ENCODE data around the gene DFFB. TPM values are rescaled to one million over a fixed set of nuclear protein-coding genes. Genes with fewer than 3 reads are reported as not detected.

DFFB gene
- total and polyA plus RNA-seq, 2 donors (not counting 3 experiments of a cell fraction or from before 2014, with no cell fraction given) = 11.7 to 11.8 TPM

GRCh38 chr1:3865606-3866160 is 8.4 kb downstream of the DFFB start:
- Histone ChIP-seq H3K79me2 (ENCODE audit: control insufficient read depth, insufficient read depth, low read length) (no peaks in the 10 kb centered on the region), H3K4me2 (ENCODE audit: insufficient read depth, low read length) (no peak overlapping the region), H3K36me3 (ENCODE audit: control insufficient read depth in 2 of 2, extremely low read depth in 1 of 2, insufficient read depth in 2 of 2, low read length in 2 of 2) (peaks cover 0 to 2% of the 10 kb centered on the region in 2 experiments), H2AFZ (ENCODE audit: low read depth, low read length) (no peak overlapping the region), H3K9ac (replicated peaks; ENCODE audit: extremely low read depth, insufficient read depth, low read length) (no peak overlapping the region), H3K4me3 (replicated peaks in 1 of 3; ENCODE audit: insufficient read depth in 1 of 3, low read depth in 1 of 3, low read length in 3 of 3) (no peak overlapping the region), H3K4me1 (ENCODE audit: control insufficient read depth, extremely low read depth, insufficient read depth, low read length) (no peaks in the 10 kb centered on the region), H3K27me3 (ENCODE audit: control insufficient read depth in 2 of 2, insufficient read depth in 2 of 2, low read length in 2 of 2) (no peaks in the 10 kb centered on the region), H3K9me3 (replicated peaks; ENCODE audit: control insufficient read depth, insufficient read depth, low read length) (no peaks in the 10 kb centered on the region), H3K9me1 (replicated peaks; ENCODE audit: control insufficient read depth, extremely low read depth, insufficient read depth, low read length) (no peaks in the 10 kb centered on the region), H4K20me1 (replicated peaks; ENCODE audit: control insufficient read depth, extremely low read depth, insufficient read depth, low read length) (no peaks in the 10 kb centered on the region), H3K27ac (ENCODE audit: insufficient read depth, low read depth, low read length) (no peak overlapping the region)
- dilution Hi-C loops (cut with MboI; ENCODE audit: extremely low pct_ligation_motif_present, low sequenced_read_pairs) (no loop called here), intact Hi-C loops (cut with micrococcal nuclease) (no loop called here)
- TF ChIP-seq MAX (IDR thresholded peaks at IDR 0.05; ENCODE audit: insufficient read depth, insufficient read length) = no peak
- TF ChIP-seq JUN (IDR thresholded peaks at IDR 0.05; ENCODE audit: borderline replicate concordance, insufficient read depth, insufficient read length, low read depth) = no peak
- no peak for TF ChIP-seq POLR2AphosphoS5 (IDR thresholded peaks at IDR 0.05; ENCODE audit: insufficient read depth, low read depth, low read length)
- no peak for TF ChIP-seq GATA2 (IDR thresholded peaks at IDR 0.05; ENCODE audit: insufficient read depth, insufficient read length, low read depth, low read length)
- TF ChIP-seq POLR2A (IDR thresholded peaks at IDR 0.05; ENCODE audit: low read depth, low read length) = no peak
- TF ChIP-seq MYC (IDR thresholded peaks at IDR 0.05; ENCODE audit: low read depth, low read length) = no peak
- TF ChIP-seq FOS (IDR thresholded peaks at IDR 0.05; ENCODE audit: borderline replicate concordance, insufficient read depth, low read length) = no peak
- TF ChIP-seq EZH2 (IDR thresholded peaks at IDR 0.05; ENCODE audit: borderline replicate concordance, low read depth, low read length, severe bottlenecking) = no peak
- TF ChIP-seq CTCF (IDR thresholded peaks at IDR 0.05; ENCODE audit: extremely low read depth in 1 of 2, insufficient read depth in 1 of 2, low read depth in 1 of 2, low read length in 2 of 2) = no peak
- BruUV-seq (replicated peaks) = no TSS peak
- ChIA-PET CTCF (no interaction called here), POLR2A (no interaction called here)
- DNase-seq (ENCODE audit: low read depth, low spot score) (no peak), FAIRE-seq (no peak)
